GM12891 (cell line): Measurements from ENCODE around the gene AGRN.

Experiments
- PAX5 ChIP-seq: IDR thresholded peaks from 2 replicates; pipeline ENCODE4 v1.6.1; 2011; ENCODE audit warnings: low read length, moderate library complexity, mild to moderate bottlenecking; ENCODE audit not compliant: insufficient read depth, severe bottlenecking
- POLR2A ChIP-seq: IDR thresholded peaks from 2 replicates; pipeline ENCODE4 v1.6.1; 2011; ENCODE audit warnings: low read depth, low read length, control low read depth
- POLR2AphosphoS5 ChIP-seq: IDR thresholded peaks from 2 replicates; pipeline ENCODE4 v1.6.1; 2011; ENCODE audit warnings: low read depth, low read length, control low read depth
- POU2F2 ChIP-seq: IDR thresholded peaks from 2 replicates; pipeline ENCODE4 v1.6.1; 2011; ENCODE audit warnings: low read depth, mild to moderate bottlenecking, control low read depth, low read length, moderate library complexity
- SPI1 ChIP-seq: IDR thresholded peaks from 2 replicates; pipeline ENCODE4 v1.6.1; 2011; ENCODE audit warnings: low read depth, low read length, control low read depth
- TAF1 ChIP-seq: IDR thresholded peaks from 2 replicates; pipeline ENCODE4 v1.6.1; 2011; ENCODE audit warnings: low read depth, low read length, control low read depth

DNA sequence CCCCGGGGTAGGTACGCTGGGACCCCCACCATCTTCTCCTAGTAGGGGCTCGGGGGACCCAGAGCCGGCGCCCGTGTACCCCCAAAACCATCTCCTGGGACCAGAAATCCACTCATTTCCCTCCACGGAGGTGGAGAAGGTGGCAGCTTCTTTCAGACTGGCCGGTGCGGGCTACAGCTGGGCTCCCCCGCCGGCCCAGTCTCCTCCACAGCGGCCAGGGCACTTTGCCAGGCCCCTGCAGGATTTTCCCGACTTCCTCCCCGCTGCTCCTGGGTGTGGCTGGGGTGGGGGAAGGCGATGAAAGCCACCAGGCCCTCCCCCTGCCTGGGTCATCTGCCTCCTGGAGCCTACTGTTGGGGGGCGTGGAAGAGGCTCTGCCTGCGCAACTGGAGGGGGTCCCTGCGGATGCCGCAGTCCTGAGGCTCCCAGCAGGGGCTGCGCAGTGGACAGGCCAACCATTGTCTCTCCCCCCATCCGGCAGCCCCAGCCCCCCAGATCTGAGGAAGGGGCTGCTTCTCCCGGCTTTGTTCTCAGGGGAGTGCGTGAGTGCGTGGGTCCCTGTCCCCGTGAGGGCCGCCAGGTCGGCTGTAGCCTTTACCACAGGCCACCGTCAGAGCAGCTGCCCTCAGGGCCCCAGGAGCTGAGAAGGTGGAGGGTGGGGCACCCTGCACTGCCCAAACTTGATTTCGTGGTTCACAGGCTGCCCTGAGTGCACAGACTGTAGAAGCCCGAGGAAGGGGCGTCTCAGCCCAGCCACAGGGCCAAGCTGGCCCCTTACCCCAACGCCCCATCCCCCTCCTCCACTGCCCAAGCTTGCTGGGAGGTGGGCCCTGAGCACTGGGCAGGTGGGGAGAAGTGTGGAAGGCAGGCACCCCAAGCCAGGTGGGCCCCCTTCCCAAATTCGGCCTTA, 1.3 kb downstream of the AGRN start:
- TF ChIP-seq POLR2A (no peak), POLR2AphosphoS5 (no peak), SPI1 (no peak), TAF1 (no peak), POU2F2 (no peak), PAX5 (no peak)
